Neutrophil (primary cell): ENCODE data around the gene KCNQ1.

ENCODE experiments used
- H3K27ac ChIP-seq: fragments of 200-600 bp; sonication (generic); 2 replicates; pipeline ENCODE4 v1.5.1; 2016; ENCODE audit warnings: mild to moderate bottlenecking, moderate library complexity
- H3K27me3 ChIP-seq: fragments of 200-600 bp; sonication (generic); 2 replicates; pipeline ENCODE4 v1.6.0; 2016; ENCODE audit warnings: mild to moderate bottlenecking
- H3K36me3 ChIP-seq: fragments of 200-600 bp; sonication (generic); 2 replicates; pipeline ENCODE4 v1.5.1; 2017
- H3K4me1 ChIP-seq, 2 experiments: fragments of 200-600 bp in 1 of 2; sonication (generic) in 1 of 2; 1 replicate in 1 of 2; 2 replicates in 1 of 2; pipeline versions ENCODE4 v1.5.1 to v1.6.1; 2013 to 2016; ENCODE audit warnings: low read depth in 1 of 2, low read length in 1 of 2, mild to moderate bottlenecking in 1 of 2, moderate library complexity in 1 of 2; ENCODE audit not compliant: control insufficient read depth in 1 of 2, insufficient read depth in 1 of 2
- H3K4me3 ChIP-seq, 2 experiments: fragments of 200-600 bp in 1 of 2; sonication (generic) in 1 of 2; 1 replicate in 1 of 2; 2 replicates in 1 of 2; pipeline ENCODE4 v1.5.1; 2013 to 2016; ENCODE audit warnings: low read depth in 1 of 2, low read length in 1 of 2, mild to moderate bottlenecking in 1 of 2, moderate library complexity in 1 of 2
- H3K9me3 ChIP-seq: fragments of 200-600 bp; sonication (generic); 2 replicates; pipeline ENCODE4 v1.5.1; 2016
- TF ChIP-seq, protein P1 (sequence below): fragments of 200-600 bp; sonication (generic); IDR thresholded peaks from 2 replicates; pipeline ENCODE4 v1.5.1; 2016; ENCODE audit warnings: antibody characterized with exemption

KCNQ1 gene

DNA sequence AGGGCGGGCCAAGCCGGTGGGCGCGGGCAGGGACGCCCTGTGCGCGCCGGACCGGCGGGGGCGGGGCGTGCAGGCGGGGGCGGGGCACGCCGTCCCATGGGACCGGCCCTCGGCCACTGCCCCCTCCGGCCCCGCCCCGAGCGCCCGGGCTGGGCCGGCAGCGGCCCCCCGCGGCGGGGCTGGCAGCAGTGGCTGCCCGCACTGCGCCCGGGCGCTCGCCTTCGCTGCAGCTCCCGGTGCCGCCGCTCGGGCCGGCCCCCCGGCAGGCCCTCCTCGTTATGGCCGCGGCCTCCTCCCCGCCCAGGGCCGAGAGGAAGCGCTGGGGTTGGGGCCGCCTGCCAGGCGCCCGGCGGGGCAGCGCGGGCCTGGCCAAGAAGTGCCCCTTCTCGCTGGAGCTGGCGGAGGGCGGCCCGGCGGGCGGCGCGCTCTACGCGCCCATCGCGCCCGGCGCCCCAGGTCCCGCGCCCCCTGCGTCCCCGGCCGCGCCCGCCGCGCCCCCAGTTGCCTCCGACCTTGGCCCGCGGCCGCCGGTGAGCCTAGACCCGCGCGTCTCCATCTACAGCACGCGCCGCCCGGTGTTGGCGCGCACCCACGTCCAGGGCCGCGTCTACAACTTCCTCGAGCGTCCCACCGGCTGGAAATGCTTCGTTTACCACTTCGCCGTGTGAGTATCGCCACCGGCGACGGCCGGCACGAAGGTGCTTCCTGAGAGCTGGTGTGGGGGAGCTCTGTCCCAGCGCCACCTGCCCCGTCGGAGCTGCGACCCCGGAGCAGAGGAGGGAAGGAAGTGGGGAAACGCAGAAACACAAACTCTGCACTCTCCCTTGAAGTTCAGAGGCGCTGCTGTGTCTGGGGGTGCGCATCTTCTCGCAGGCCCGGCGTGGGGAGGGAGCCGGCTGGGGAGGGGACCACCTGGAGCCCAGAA lies at the start of gene KCNQ1:
Gene KCNQ1, plus strand, starts transcription at position 188 of the 925 bp plus-strand sequence. Its CDS starts 91 bp downstream, at position 279.
- H3K4me3 ChIP-seq, result peak within 1 kb of the TSS; percentile 84 to 86
- H3K9me3 ChIP-seq, result no peaks in the 10 kb centered on the region
- peak within 1 kb of the TSS; percentile 93 for H3K27ac ChIP-seq
- peaks cover 42 to 43% of the 10 kb centered on the region in 2 experiments for H3K4me1 ChIP-seq
- TF ChIP-seq, protein P1, sequence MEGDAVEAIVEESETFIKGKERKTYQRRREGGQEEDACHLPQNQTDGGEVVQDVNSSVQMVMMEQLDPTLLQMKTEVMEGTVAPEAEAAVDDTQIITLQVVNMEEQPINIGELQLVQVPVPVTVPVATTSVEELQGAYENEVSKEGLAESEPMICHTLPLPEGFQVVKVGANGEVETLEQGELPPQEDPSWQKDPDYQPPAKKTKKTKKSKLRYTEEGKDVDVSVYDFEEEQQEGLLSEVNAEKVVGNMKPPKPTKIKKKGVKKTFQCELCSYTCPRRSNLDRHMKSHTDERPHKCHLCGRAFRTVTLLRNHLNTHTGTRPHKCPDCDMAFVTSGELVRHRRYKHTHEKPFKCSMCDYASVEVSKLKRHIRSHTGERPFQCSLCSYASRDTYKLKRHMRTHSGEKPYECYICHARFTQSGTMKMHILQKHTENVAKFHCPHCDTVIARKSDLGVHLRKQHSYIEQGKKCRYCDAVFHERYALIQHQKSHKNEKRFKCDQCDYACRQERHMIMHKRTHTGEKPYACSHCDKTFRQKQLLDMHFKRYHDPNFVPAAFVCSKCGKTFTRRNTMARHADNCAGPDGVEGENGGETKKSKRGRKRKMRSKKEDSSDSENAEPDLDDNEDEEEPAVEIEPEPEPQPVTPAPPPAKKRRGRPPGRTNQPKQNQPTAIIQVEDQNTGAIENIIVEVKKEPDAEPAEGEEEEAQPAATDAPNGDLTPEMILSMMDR, result no peak
- peaks cover under 1% of the 10 kb centered on the region for H3K36me3 ChIP-seq
- peaks cover 45% of the 10 kb centered on the region for H3K27me3 ChIP-seq

DNA sequence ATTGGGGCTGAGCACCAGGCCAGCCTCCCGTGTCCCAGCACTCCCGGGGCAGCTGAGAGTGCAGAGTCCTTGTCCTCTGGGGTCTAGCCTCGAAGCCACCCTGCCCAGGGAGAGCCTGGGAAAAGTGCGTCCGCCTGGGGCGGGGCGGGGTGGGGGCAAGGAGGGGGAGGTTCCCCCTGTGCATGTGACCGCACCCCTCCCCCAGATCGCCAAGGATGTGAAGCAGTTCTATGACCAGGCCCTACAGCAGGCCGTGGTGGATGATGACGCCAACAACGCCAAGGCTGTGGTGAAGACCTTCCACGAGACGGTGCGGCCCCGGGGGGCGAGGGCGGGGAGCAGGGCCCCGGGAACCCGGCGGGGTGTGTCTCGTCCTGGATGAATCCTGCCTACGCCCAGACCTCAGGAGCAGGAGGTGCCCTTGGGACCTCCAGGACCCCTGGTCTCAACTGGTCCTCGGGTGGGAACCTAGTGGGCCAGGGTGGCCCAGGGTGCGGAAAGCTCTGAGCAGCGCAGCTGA lies 49.5 kb upstream of the KCNQ1 start:
- Histone ChIP-seq H3K4me1 (peaks cover 7 to 12% of the 10 kb centered on the region in 2 experiments), H3K27ac (no peak overlapping the region), H3K36me3 (no peaks in the 10 kb centered on the region), H3K4me3 (no peak overlapping the region), H3K27me3 (no peaks in the 10 kb centered on the region), H3K9me3 (no peaks in the 10 kb centered on the region)
- TF ChIP-seq, protein P1, result no peak

- H3K4me1 ChIP-seq, result peaks cover 9 to 13% of the 10 kb centered on the region in 2 experiments
- no peaks in the 10 kb centered on the region for H3K36me3 ChIP-seq
- no peaks in the 10 kb centered on the region for H3K27me3 ChIP-seq
- no peak overlapping the region for H3K4me3 ChIP-seq
- TF ChIP-seq, protein P1, result no peak
- no peaks in the 10 kb centered on the region for H3K9me3 ChIP-seq
- no peak overlapping the region for H3K27ac ChIP-seq
Observed at GRCh38 chr11:2395856-2396255, 49.0 kb upstream of the KCNQ1 start.

GRCh38 chr11:2396471-2396870 lies 48.3 kb upstream of the KCNQ1 start:
- no peaks in the 10 kb centered on the region for H3K36me3 ChIP-seq
- no peaks in the 10 kb centered on the region for H3K27me3 ChIP-seq
- H3K9me3 ChIP-seq, result no peaks in the 10 kb centered on the region
- peaks cover 15 to 19% of the 10 kb centered on the region in 2 experiments for H3K4me1 ChIP-seq
- H3K4me3 ChIP-seq, result no peak overlapping the region
- no peak overlapping the region for H3K27ac ChIP-seq
- TF ChIP-seq, protein P1, result no peak

- TF ChIP-seq, protein P1, result no peak
- Histone ChIP-seq H3K4me3 (no peak overlapping the region), H3K36me3 (peaks cover 3% of the 10 kb centered on the region), H3K4me1 (peaks cover 20 to 25% of the 10 kb centered on the region in 2 experiments), H3K9me3 (no peaks in the 10 kb centered on the region), H3K27me3 (no peaks in the 10 kb centered on the region), H3K27ac (no peak overlapping the region)
Observed at GRCh38 chr11:2397005-2397404, 47.8 kb upstream of the KCNQ1 start.
